ENCODE data around the gene C3orf62.

The C3orf62 gene

GRCh38 chr3:49276475-49277382 is at the start of gene C3orf62:
Gene C3orf62 (minus strand): TSS chr3:49277232. CDS start chr3:49276872, 360 bp downstream.
- H3K4me3 ChIP-seq (replicated peaks; ENCODE audit: low read depth, low read length): peak within 1 kb of the TSS; percentile 48
- no peak for TF ChIP-seq CTCF (IDR thresholded peaks at IDR 0.05; ENCODE audit: low read depth, low read length, missing control alignments)
- no peak for DNase-seq (ENCODE audit: extremely low read depth, low read depth)

- no peak for TF ChIP-seq CTCF (IDR thresholded peaks at IDR 0.05; ENCODE audit: low read depth, low read length, missing control alignments)
- H3K4me3 ChIP-seq (replicated peaks; ENCODE audit: low read depth, low read length): no peak overlapping the region
- no peak for DNase-seq (ENCODE audit: extremely low read depth, low read depth)
Observed at GRCh38 chr3:49324768-49325167, 47.7 kb upstream of the C3orf62 start.

- H3K4me3 ChIP-seq (replicated peaks; ENCODE audit: low read depth, low read length): no peak overlapping the region
- DNase-seq (ENCODE audit: extremely low read depth, low read depth): no peak
- TF ChIP-seq CTCF (IDR thresholded peaks at IDR 0.05; ENCODE audit: low read depth, low read length, missing control alignments): no peak
Observed at GRCh38 chr3:49316696-49317457, 39.8 kb upstream of the C3orf62 start.

GRCh38 chr3:49313896-49314688 is 37.1 kb upstream of the C3orf62 start:
- H3K4me3 ChIP-seq (replicated peaks; ENCODE audit: low read depth, low read length): no peak overlapping the region
- no peak for DNase-seq (ENCODE audit: extremely low read depth, low read depth)
- no peak for TF ChIP-seq CTCF (IDR thresholded peaks at IDR 0.05; ENCODE audit: low read depth, low read length, missing control alignments)

GRCh38 chr3:49311283-49311682 is 34.3 kb upstream of the C3orf62 start:
- no peak for DNase-seq (ENCODE audit: extremely low read depth, low read depth)

More at GRCh38 chr3:49311283-49311682, 34.3 kb upstream of the C3orf62 start:
- TF ChIP-seq CTCF (IDR thresholded peaks at IDR 0.05; ENCODE audit: low read depth, low read length, missing control alignments): no peak
- H3K4me3 ChIP-seq (replicated peaks; ENCODE audit: low read depth, low read length): no peak overlapping the region

Measured in HFF-Myc (cell line).